ENCODE data around the gene LNP1. TPM values are rescaled to one million over a fixed set of nuclear protein-coding genes. Genes with fewer than 3 reads are reported as not detected.

The LNP1 gene
- total RNA-seq, 1 experiment from 2014 or later = 3.3 TPM

GRCh38 chr3:100425316-100425715, 24.0 kb downstream of the LNP1 start:
- no peak for TF ChIP-seq CTCF (IDR thresholded peaks at IDR 0.05; ENCODE audit: insufficient read depth in 1 of 2, low read depth in 1 of 2, low read length in 1 of 2, severe bottlenecking in 1 of 2, unreplicated experiment in 1 of 2)
- Mint-ChIP-seq H3K27ac (ENCODE audit: unreplicated experiment) (no peak overlapping the region), H3K36me3 (ENCODE audit: insufficient read depth, unreplicated experiment) (no peaks in the 10 kb centered on the region), H3K9me3 (ENCODE audit: unreplicated experiment) (no peaks in the 10 kb centered on the region), H3K27me3 (ENCODE audit: insufficient read depth, unreplicated experiment) (no peaks in the 10 kb centered on the region), H3K4me1 (ENCODE audit: low read depth, unreplicated experiment) (no peaks in the 10 kb centered on the region), H3K4me3 (ENCODE audit: unreplicated experiment) (no peak overlapping the region)
- ChIA-PET CTCF (interaction anchor here (0.7 kb wide), 1 partner anchor 505 kb away, joined by 4 read pairs; no protein-coding TSS in a partner anchor), POLR2A (interaction anchor here (1.0 kb wide), 1 partner anchor 24 kb away, joined by 3 read pairs; the partner anchor contains the start of genes LNP1 and TOMM70)
- Histone ChIP-seq H3K9me3 (no peaks in the 10 kb centered on the region), H3K4me1 (peaks cover 3% of the 10 kb centered on the region; the same call in 1 of the 2 replicates), H3K36me3 (ENCODE audit: control insufficient read depth, insufficient read depth, low read length) (no peaks in the 10 kb centered on the region), H3K27me3 (replicated peaks; ENCODE audit: control insufficient read depth, insufficient read depth, low read length) (no peaks in the 10 kb centered on the region), H3K4me3 (ENCODE audit: low read depth, low read length) (no peak overlapping the region)
- no peak for DNase-seq
- no TSS peak for BruUV-seq (replicated peaks)
- intact Hi-C loops (cut with micrococcal nuclease; ENCODE audit: unreplicated experiment) = no loop called here

GRCh38 chr3:100426067-100426682, 24.8 kb downstream of the LNP1 start:
- Histone ChIP-seq H3K9me3 (no peaks in the 10 kb centered on the region), H3K4me1 (peaks cover 3% of the 10 kb centered on the region; the same call in 1 of the 2 replicates), H3K4me3 (ENCODE audit: low read depth, low read length) (no peak overlapping the region), H3K27me3 (replicated peaks; ENCODE audit: control insufficient read depth, insufficient read depth, low read length) (no peaks in the 10 kb centered on the region), H3K36me3 (ENCODE audit: control insufficient read depth, insufficient read depth, low read length) (no peaks in the 10 kb centered on the region)
- no peak for DNase-seq
- H3K9me3 Mint-ChIP-seq (ENCODE audit: unreplicated experiment) = no peaks in the 10 kb centered on the region
- CTCF ChIA-PET = no interaction called here
- no peaks in the 10 kb centered on the region for H3K4me1 Mint-ChIP-seq (ENCODE audit: low read depth, unreplicated experiment)
- TF ChIP-seq CTCF (IDR thresholded peaks at IDR 0.05; ENCODE audit: insufficient read depth in 1 of 2, low read depth in 1 of 2, low read length in 1 of 2, severe bottlenecking in 1 of 2, unreplicated experiment in 1 of 2) = no peak
- H3K4me3 Mint-ChIP-seq (ENCODE audit: unreplicated experiment) = no peak overlapping the region
- H3K27ac Mint-ChIP-seq (ENCODE audit: unreplicated experiment) = no peak overlapping the region
- no TSS peak for BruUV-seq (replicated peaks)
- no peaks in the 10 kb centered on the region for H3K27me3 Mint-ChIP-seq (ENCODE audit: insufficient read depth, unreplicated experiment)
- H3K36me3 Mint-ChIP-seq (ENCODE audit: insufficient read depth, unreplicated experiment) = no peaks in the 10 kb centered on the region
- intact Hi-C loops (cut with micrococcal nuclease; ENCODE audit: unreplicated experiment) = no loop called here
- POLR2A ChIA-PET = no interaction called here

GRCh38 chr3:100427699-100428098, 26.4 kb downstream of the LNP1 start:
- BruUV-seq (replicated peaks) = no TSS peak

More at GRCh38 chr3:100427699-100428098, 26.4 kb downstream of the LNP1 start:
- Histone ChIP-seq H3K4me3 (ENCODE audit: low read depth, low read length) (no peak overlapping the region), H3K4me1 (peaks cover 3% of the 10 kb centered on the region; the same call in 1 of the 2 replicates), H3K27me3 (replicated peaks; ENCODE audit: control insufficient read depth, insufficient read depth, low read length) (no peaks in the 10 kb centered on the region), H3K9me3 (no peaks in the 10 kb centered on the region), H3K36me3 (ENCODE audit: control insufficient read depth, insufficient read depth, low read length) (no peaks in the 10 kb centered on the region)
- Mint-ChIP-seq H3K27ac (ENCODE audit: unreplicated experiment) (no peak overlapping the region), H3K4me1 (ENCODE audit: low read depth, unreplicated experiment) (no peaks in the 10 kb centered on the region), H3K36me3 (ENCODE audit: insufficient read depth, unreplicated experiment) (no peaks in the 10 kb centered on the region), H3K27me3 (ENCODE audit: insufficient read depth, unreplicated experiment) (no peaks in the 10 kb centered on the region), H3K4me3 (ENCODE audit: unreplicated experiment) (no peak overlapping the region), H3K9me3 (ENCODE audit: unreplicated experiment) (no peaks in the 10 kb centered on the region)
- intact Hi-C loops (cut with micrococcal nuclease; ENCODE audit: unreplicated experiment) = no loop called here
- ChIA-PET CTCF (no interaction called here), POLR2A (no interaction called here)
- no peak for TF ChIP-seq CTCF (IDR thresholded peaks at IDR 0.05; ENCODE audit: insufficient read depth in 1 of 2, low read depth in 1 of 2, low read length in 1 of 2, severe bottlenecking in 1 of 2, unreplicated experiment in 1 of 2)
- no peak for DNase-seq

Data from Caco-2 (cell line).